HAP-1 (cell line): ENCODE measurements around the gene FAM168A.
A peak's percentile ranks its signal among the peaks of the same experiment; 100 is the strongest.

Experiments used
- DNase-seq, 2 experiments: peaks; one replicate each; pipeline ENCODE4 v3.0.0-alpha.2; 2016 to 2020; ENCODE audit warnings: low spot score in 2 of 2
- H3K27me3 ChIP-seq: fragments of 250-450 bp; sonication (Bioruptor Pico); 2 replicates; pipeline ENCODE4 v1.5.1; 2020; ENCODE audit warnings: low read depth, mild to moderate bottlenecking, moderate library complexity
- H3K36me3 ChIP-seq: fragments of 250-450 bp; sonication (Bioruptor Pico); replicated peaks from 2 replicates; pipeline ENCODE4 v1.5.1; 2020; ENCODE audit warnings: mild to moderate bottlenecking
- H3K4me1 ChIP-seq: fragments of 250-450 bp; sonication (Bioruptor Pico); 2 replicates; pipeline ENCODE4 v1.5.1; 2020; ENCODE audit warnings: mild to moderate bottlenecking
- H3K4me3 ChIP-seq: fragments of 250-450 bp; sonication (Bioruptor Pico); 2 replicates; pipeline ENCODE4 v1.5.1; 2020; ENCODE audit warnings: mild to moderate bottlenecking, moderate library complexity
- H3K9me3 ChIP-seq: fragments of 250-450 bp; sonication (Bioruptor Pico); 2 replicates; pipeline ENCODE4 v1.5.1; 2020; ENCODE audit warnings: mild to moderate bottlenecking, moderate library complexity
- in situ Hi-C: fragments of 300-500 bp; cut with MboI; formaldehyde crosslinking; loops from 3 replicates; pipeline ENCODE4 v1.14.3; 2020; ENCODE audit warnings: low sequenced_read_pairs, inconsistent platforms, mixed read lengths

FAM168A gene

GRCh38 chr11:73623686-73624085 is 25.8 kb upstream of the FAM168A start:
- Histone ChIP-seq H3K36me3 (no peaks in the 10 kb centered on the region), H3K27me3 (peaks cover 29% of the 10 kb centered on the region), H3K4me1 (peaks cover 13% of the 10 kb centered on the region), H3K4me3 (no peak overlapping the region), H3K9me3 (no peaks in the 10 kb centered on the region)
- DNase-seq, result no peak
- in situ Hi-C loops, result no loop called here

GRCh38 chr11:73622926-73623593 is 25.1 kb upstream of the FAM168A start:
- Histone ChIP-seq H3K27me3 (peaks cover 29% of the 10 kb centered on the region), H3K36me3 (no peaks in the 10 kb centered on the region), H3K9me3 (no peaks in the 10 kb centered on the region), H3K4me1 (peaks cover 6% of the 10 kb centered on the region), H3K4me3 (no peak overlapping the region)
- no peak for DNase-seq
- in situ Hi-C loops, result no loop called here

- Histone ChIP-seq H3K36me3 (no peaks in the 10 kb centered on the region), H3K9me3 (peaks cover 2% of the 10 kb centered on the region; the same call in 1 of the 2 replicates), H3K4me3 (no peak overlapping the region), H3K4me1 (peaks cover 7% of the 10 kb centered on the region), H3K27me3 (no peaks in the 10 kb centered on the region)
- in situ Hi-C loops, result no loop called here
- DNase-seq, result no peak
Observed at GRCh38 chr11:73614591-73614990, 16.7 kb upstream of the FAM168A start.

- no peaks in the 10 kb centered on the region for H3K36me3 ChIP-seq
- no peak overlapping the region for H3K4me3 ChIP-seq
- peak; percentile 51 to 52 for DNase-seq
- no peaks in the 10 kb centered on the region for H3K27me3 ChIP-seq
- H3K9me3 ChIP-seq, result peaks cover 2% of the 10 kb centered on the region; the same call in 1 of the 2 replicates
- H3K4me1 ChIP-seq, result peaks cover 7% of the 10 kb centered on the region
- in situ Hi-C loops, result no loop called here
Observed at GRCh38 chr11:73612601-73613140, 14.8 kb upstream of the FAM168A start.

- in situ Hi-C loops, result no loop called here
- H3K27me3 ChIP-seq, result 0 out of 2 replicates have a peak, but pooled peaks cover under 1% of the 10 kb centered on the region
- no peak for DNase-seq
- peaks cover 24% of the 10 kb centered on the region for H3K4me1 ChIP-seq
- H3K36me3 ChIP-seq, result no peaks in the 10 kb centered on the region; the same call in 1 of the 2 replicates
- no peaks in the 10 kb centered on the region for H3K9me3 ChIP-seq
- H3K4me3 ChIP-seq, result peak overlapping the region; percentile 93
Observed at GRCh38 chr11:73598719-73599379, 937 bp upstream of the FAM168A start.

GRCh38 chr11:73597336-73597955 is 466 bp downstream of the FAM168A start:
- H3K4me3 ChIP-seq, result peak overlapping the region; percentile 93
- in situ Hi-C loops, result no loop called here
- no peak for DNase-seq
- no peaks in the 10 kb centered on the region for H3K27me3 ChIP-seq
- H3K36me3 ChIP-seq, result no peaks in the 10 kb centered on the region; the same call in 1 of the 2 replicates
- peaks cover 30% of the 10 kb centered on the region for H3K4me1 ChIP-seq
- no peaks in the 10 kb centered on the region for H3K9me3 ChIP-seq

- in situ Hi-C loops, result no loop called here
- no peaks in the 10 kb centered on the region for H3K9me3 ChIP-seq
- no peaks in the 10 kb centered on the region for H3K27me3 ChIP-seq
- H3K4me1 ChIP-seq, result peaks cover 38% of the 10 kb centered on the region
- H3K4me3 ChIP-seq, result peak overlapping the region; percentile 93
- no peak for DNase-seq
- no peaks in the 10 kb centered on the region; the same call in 1 of the 2 replicates for H3K36me3 ChIP-seq
Observed at GRCh38 chr11:73596547-73596946, 1.4 kb downstream of the FAM168A start.

- H3K9me3 ChIP-seq, result no peaks in the 10 kb centered on the region
Observed at GRCh38 chr11:73592640-73593039, 5.3 kb downstream of the FAM168A start.

GRCh38 chr11:73591743-73592142 is 6.2 kb downstream of the FAM168A start:
- in situ Hi-C loops, result no loop called here
- DNase-seq, result no peak
- no peaks in the 10 kb centered on the region for H3K9me3 ChIP-seq
- H3K27me3 ChIP-seq, result no peaks in the 10 kb centered on the region
- H3K36me3 ChIP-seq, result no peaks in the 10 kb centered on the region
- H3K4me1 ChIP-seq, result peaks cover 39% of the 10 kb centered on the region
- no peak overlapping the region for H3K4me3 ChIP-seq

More at GRCh38 chr11:73592640-73593039, 5.3 kb downstream of the FAM168A start:
- no peaks in the 10 kb centered on the region for H3K36me3 ChIP-seq
- DNase-seq, result no peak
- no peak overlapping the region for H3K4me3 ChIP-seq
- H3K4me1 ChIP-seq, result peaks cover 44% of the 10 kb centered on the region
- H3K27me3 ChIP-seq, result no peaks in the 10 kb centered on the region
- in situ Hi-C loops, result no loop called here

GRCh38 chr11:73590991-73591390 is 6.9 kb downstream of the FAM168A start:
- no peaks in the 10 kb centered on the region for H3K36me3 ChIP-seq
- peak; percentile 55 to 98 for DNase-seq
- H3K27me3 ChIP-seq, result no peaks in the 10 kb centered on the region
- peaks cover 33% of the 10 kb centered on the region for H3K4me1 ChIP-seq
- H3K9me3 ChIP-seq, result no peaks in the 10 kb centered on the region
- in situ Hi-C loops, result no loop called here
- H3K4me3 ChIP-seq, result no peak overlapping the region

- Histone ChIP-seq H3K27me3 (no peaks in the 10 kb centered on the region), H3K9me3 (no peaks in the 10 kb centered on the region), H3K36me3 (no peaks in the 10 kb centered on the region), H3K4me3 (no peak overlapping the region), H3K4me1 (peaks cover 16% of the 10 kb centered on the region)
- no peak for DNase-seq
- in situ Hi-C loops, result no loop called here
Observed at GRCh38 chr11:73586791-73587190, 11.1 kb downstream of the FAM168A start.

GRCh38 chr11:73585834-73586575 is 11.9 kb downstream of the FAM168A start:
- H3K36me3 ChIP-seq, result no peaks in the 10 kb centered on the region
- peaks cover 10% of the 10 kb centered on the region for H3K4me1 ChIP-seq
- no peaks in the 10 kb centered on the region for H3K9me3 ChIP-seq
- H3K4me3 ChIP-seq, result no peak overlapping the region
- no peak for DNase-seq
- in situ Hi-C loops, result no loop called here
- no peaks in the 10 kb centered on the region for H3K27me3 ChIP-seq

- no peaks in the 10 kb centered on the region for H3K9me3 ChIP-seq
- H3K4me3 ChIP-seq, result no peak overlapping the region
- H3K36me3 ChIP-seq, result no peaks in the 10 kb centered on the region
- DNase-seq, result no peak
- H3K4me1 ChIP-seq, result peaks cover 2% of the 10 kb centered on the region; the same call in 1 of the 2 replicates
- no peaks in the 10 kb centered on the region for H3K27me3 ChIP-seq
- in situ Hi-C loops, result no loop called here
Observed at GRCh38 chr11:73584831-73585230, 13.1 kb downstream of the FAM168A start.
